Upper lobe of right lung (tissue), 1 donor: ENCODE measurements around the gene TIMM10. TPM values are rescaled to one million over a fixed set of nuclear protein-coding genes. Genes with fewer than 3 reads are reported as not detected.

Experiments
- ATAC-seq: fragments of 200-7000 bp; cut with Tn5 transposase; one replicate; pipeline ENCODE4 v1.9.1; 2020; ENCODE audit warnings: mild to moderate bottlenecking, moderate library complexity
- DNase-seq: peaks from one replicate; pipeline ENCODE4 v3.0.0-alpha.2; 2020
- H3K27ac ChIP-seq: fragments of 200-600 bp; one replicate; pipeline ENCODE4 v1.8.0; 2022
- H3K27me3 ChIP-seq: fragments of 200-600 bp; one replicate; pipeline ENCODE4 v1.8.0; 2022; ENCODE audit warnings: mild to moderate bottlenecking
- H3K36me3 ChIP-seq: fragments of 200-600 bp; one replicate; pipeline ENCODE4 v1.8.0; 2022
- H3K4me1 ChIP-seq: fragments of 200-600 bp; one replicate; pipeline ENCODE4 v1.8.0; 2022
- H3K4me3 ChIP-seq: fragments of 200-600 bp; one replicate; pipeline ENCODE4 v1.8.0; 2022; ENCODE audit warnings: mild to moderate bottlenecking
- H3K9me3 ChIP-seq: fragments of 200-600 bp; one replicate; pipeline ENCODE4 v1.8.0; 2022
- CTCF ChIP-seq: fragments of 200-600 bp; IDR thresholded peaks from one replicate; pipeline ENCODE4 v1.8.0; 2022; ENCODE audit warnings: antibody characterized with exemption
- intact Hi-C: fragments of 100-400 bp; cut with DNase I; formaldehyde crosslinking; loops from one replicate; pipeline ENCODE4 v1.11.0; 2022
- total RNA-seq: library from RNA; stranded (reverse); fragmentation: NEBNext Ultra II Directional; extraction: Animal tissue kit (Norgen Biotek cat#: 25700); gene quantifications from one replicate; pipeline ENCODE4 v1.2.1, GENCODE V29; 2021
- donor health status: DM: no; HTN: yes; CAD: no; lungs with severe emphysema.

Gene TIMM10
- total RNA-seq, 1 donor from 2014 or later: 34.7 TPM

GRCh38 chr11:57487920-57488659 lies 42.5 kb downstream of the TIMM10 start:
- H3K4me3 ChIP-seq: no peak overlapping the region
- peaks cover 1% of the 10 kb centered on the region for H3K27me3 ChIP-seq
- DNase-seq: no peak
- H3K27ac ChIP-seq: no peak overlapping the region
- ATAC-seq: no peak
- no peaks in the 10 kb centered on the region for H3K9me3 ChIP-seq
- TF ChIP-seq CTCF: no peak
- H3K36me3 ChIP-seq: peaks cover 39% of the 10 kb centered on the region
- peaks cover 2% of the 10 kb centered on the region for H3K4me1 ChIP-seq
- intact Hi-C loops: no loop called here

- Histone ChIP-seq H3K36me3 (peaks cover 39% of the 10 kb centered on the region), H3K27me3 (peaks cover 9% of the 10 kb centered on the region), H3K4me3 (no peak overlapping the region), H3K4me1 (peaks cover 10% of the 10 kb centered on the region), H3K27ac (no peak overlapping the region), H3K9me3 (no peaks in the 10 kb centered on the region)
- TF ChIP-seq CTCF: no peak
- DNase-seq: no peak
- ATAC-seq: no peak
- intact Hi-C loops: no loop called here
Measured at GRCh38 chr11:57487021-57487778, 43.4 kb downstream of the TIMM10 start.

- intact Hi-C loops: no loop called here
- DNase-seq: no peak
Measured at GRCh38 chr11:57485217-57485990, 45.1 kb downstream of the TIMM10 start.

GRCh38 chr11:57484141-57484710 lies 46.3 kb downstream of the TIMM10 start:
- Histone ChIP-seq H3K4me1 (peaks cover 10% of the 10 kb centered on the region), H3K9me3 (no peaks in the 10 kb centered on the region), H3K27ac (no peak overlapping the region), H3K36me3 (peaks cover 29% of the 10 kb centered on the region), H3K4me3 (no peak overlapping the region), H3K27me3 (peaks cover 9% of the 10 kb centered on the region)
- ATAC-seq (peak; percentile 23), DNase-seq (no peak)
- intact Hi-C loops: no loop called here
- TF ChIP-seq CTCF: no peak

More at GRCh38 chr11:57485217-57485990, 45.1 kb downstream of the TIMM10 start:
- Histone ChIP-seq H3K4me1 (peaks cover 10% of the 10 kb centered on the region), H3K27ac (no peak overlapping the region), H3K4me3 (no peak overlapping the region), H3K27me3 (peaks cover 9% of the 10 kb centered on the region), H3K36me3 (peaks cover 33% of the 10 kb centered on the region), H3K9me3 (no peaks in the 10 kb centered on the region)
- no peak for TF ChIP-seq CTCF
- ATAC-seq: no peak

- no peak overlapping the region for H3K4me3 ChIP-seq
- peaks cover 9% of the 10 kb centered on the region for H3K27me3 ChIP-seq
- H3K9me3 ChIP-seq: no peaks in the 10 kb centered on the region
- intact Hi-C loops: no loop called here
- H3K27ac ChIP-seq: no peak overlapping the region
- H3K4me1 ChIP-seq: peaks cover 10% of the 10 kb centered on the region
- DNase-seq (no peak), ATAC-seq (no peak)
- TF ChIP-seq CTCF: no peak
- peaks cover 29% of the 10 kb centered on the region for H3K36me3 ChIP-seq
Measured at GRCh38 chr11:57483562-57483918, 47.0 kb downstream of the TIMM10 start.
